SJCRH30 (cell line): ENCODE results near the gene MYDGF. TPM values are rescaled to one million over a fixed set of nuclear protein-coding genes. Genes with fewer than 3 reads are reported as not detected.

Source experiments
- DNase-seq, 2 experiments: peaks; one replicate each; pipeline ENCODE4 v3.0.0-alpha.2; 2015 to 2020
- H3K27ac ChIP-seq: fragments of 250-450 bp; sonication (Bioruptor Pico); 2 replicates; pipeline ENCODE4 v1.5.1; 2020; ENCODE audit warnings: mild to moderate bottlenecking, moderate library complexity
- H3K27me3 ChIP-seq: fragments of 250-450 bp; sonication (Bioruptor Pico); 2 replicates; pipeline ENCODE4 v1.5.1; 2020; ENCODE audit warnings: mild to moderate bottlenecking, moderate library complexity
- H3K36me3 ChIP-seq: fragments of 250-450 bp; sonication (Bioruptor Pico); 2 replicates; pipeline ENCODE4 v1.5.1; 2020; ENCODE audit warnings: mild to moderate bottlenecking, moderate library complexity
- H3K4me1 ChIP-seq: fragments of 250-450 bp; sonication (Bioruptor Pico); 2 replicates; pipeline ENCODE4 v1.5.1; 2020; ENCODE audit warnings: mild to moderate bottlenecking, moderate library complexity
- H3K4me3 ChIP-seq: fragments of 250-450 bp; sonication (Bioruptor Pico); 2 replicates; pipeline ENCODE4 v1.5.1; 2020; ENCODE audit warnings: mild to moderate bottlenecking, moderate library complexity
- H3K9me3 ChIP-seq: fragments of 250-450 bp; sonication (Bioruptor Pico); replicated peaks from 2 replicates; pipeline ENCODE4 v1.5.1; 2020; ENCODE audit warnings: mild to moderate bottlenecking, moderate library complexity
- total RNA-seq: library from RNA; depleted of rRNA; stranded (reverse); fragments of >200 nt; shearing (Covaris generic); gene quantifications from 2 replicates; pipeline ENCODE4 v1.2.3, GENCODE V29; 2014

The MYDGF gene
- total RNA-seq, 1 experiment from 2014 or later: 71.9 TPM

DNA sequence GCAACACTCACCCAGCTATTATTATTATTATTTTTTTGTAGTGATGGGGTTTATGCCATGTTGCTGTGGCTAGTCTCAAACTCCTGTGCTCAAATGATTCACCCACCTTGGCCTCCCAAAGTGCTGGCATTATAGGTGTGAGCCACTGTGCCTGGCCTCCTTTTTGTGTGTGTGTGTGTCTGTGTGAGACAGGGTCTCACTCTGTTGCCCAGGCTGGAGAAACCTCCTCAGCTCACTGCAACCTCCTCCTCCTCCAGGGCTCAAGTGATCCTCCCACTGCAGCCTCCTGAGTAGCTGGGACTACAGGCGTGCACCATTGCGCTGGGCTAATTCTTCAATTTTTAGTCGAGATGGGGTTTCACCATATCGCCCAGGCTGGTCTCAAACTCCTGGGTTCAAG lies 3.6 kb upstream of the MYDGF start:
- no peaks in the 10 kb centered on the region for H3K9me3 ChIP-seq
- H3K4me3 ChIP-seq: no peak overlapping the region
- H3K4me1 ChIP-seq: peaks cover 14% of the 10 kb centered on the region
- peaks cover 4% of the 10 kb centered on the region; the same call in 1 of the 2 replicates for H3K36me3 ChIP-seq
- no peak overlapping the region for H3K27ac ChIP-seq
- no peaks in the 10 kb centered on the region for H3K27me3 ChIP-seq
- DNase-seq: no peak

GRCh38 chr19:4673216-4673615 lies 3.1 kb upstream of the MYDGF start:
- no peak overlapping the region for H3K27ac ChIP-seq
- peaks cover 14% of the 10 kb centered on the region for H3K4me1 ChIP-seq
- no peaks in the 10 kb centered on the region for H3K9me3 ChIP-seq
- peaks cover 9% of the 10 kb centered on the region for H3K36me3 ChIP-seq
- DNase-seq: no peak
- H3K27me3 ChIP-seq: no peaks in the 10 kb centered on the region
- H3K4me3 ChIP-seq: no peak overlapping the region

DNA sequence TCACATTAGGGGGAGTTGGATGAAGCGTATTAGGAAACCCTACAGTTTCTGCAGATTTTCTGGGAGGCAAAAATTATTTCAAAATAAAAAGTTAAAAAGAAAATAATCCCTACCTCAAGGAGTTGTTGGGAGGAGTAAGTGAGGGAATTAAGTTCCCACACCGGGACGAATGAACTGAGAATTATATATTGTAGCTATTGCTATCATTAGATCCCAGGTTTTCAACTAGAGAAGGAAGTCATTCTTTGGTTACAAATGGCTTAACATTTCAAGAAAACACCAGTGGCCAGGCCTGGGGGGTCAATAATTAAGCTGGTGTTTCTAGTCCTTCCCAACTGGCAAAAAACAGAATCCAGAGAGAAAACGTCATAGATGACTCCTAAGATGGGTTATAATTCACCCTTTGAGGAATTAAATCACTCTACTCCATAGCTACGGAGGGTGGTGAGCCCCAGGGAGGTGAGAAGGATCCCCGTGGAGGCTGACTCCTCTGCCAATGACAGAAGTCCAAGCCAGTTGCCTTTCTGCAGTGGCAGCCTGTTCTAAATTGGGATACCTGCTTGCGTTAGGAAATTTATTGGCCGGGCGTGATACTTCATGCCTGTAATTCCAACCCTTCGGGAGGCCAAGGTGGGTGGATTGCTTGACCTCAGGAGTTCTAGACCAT lies 1.2 kb upstream of the MYDGF start:
- no peak for DNase-seq

DNA sequence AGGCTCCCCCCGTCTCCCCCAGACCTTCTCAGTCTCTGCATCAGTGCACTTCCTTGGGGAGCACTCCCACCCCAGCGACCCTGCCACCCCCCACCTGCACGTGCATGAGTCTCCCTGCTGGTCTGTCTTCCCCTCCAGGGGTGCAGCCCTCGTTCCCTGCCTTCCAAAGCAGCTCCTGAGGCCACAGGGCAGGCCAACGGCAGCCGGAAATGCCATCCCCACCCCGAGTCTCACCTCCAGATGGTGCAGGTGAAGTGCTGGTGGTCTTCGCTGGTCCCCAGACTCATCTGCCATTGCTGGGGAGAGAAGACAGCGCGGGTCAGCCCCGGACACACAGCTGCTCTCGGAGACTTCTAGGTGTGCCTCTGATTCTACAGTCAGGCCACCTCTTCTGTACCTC lies 5.5 kb downstream of the MYDGF start:
- H3K4me1 ChIP-seq: peaks cover 3% of the 10 kb centered on the region; the same call in 1 of the 2 replicates
- H3K4me3 ChIP-seq: no peak overlapping the region
- peaks cover 37% of the 10 kb centered on the region for H3K36me3 ChIP-seq
- no peaks in the 10 kb centered on the region for H3K27me3 ChIP-seq
- no peak for DNase-seq
- H3K9me3 ChIP-seq: no peaks in the 10 kb centered on the region
- no peak overlapping the region for H3K27ac ChIP-seq

More for the DNA sequence above, 1.2 kb upstream of the MYDGF start:
- Histone ChIP-seq H3K4me1 (peaks cover 14% of the 10 kb centered on the region), H3K36me3 (peaks cover 24% of the 10 kb centered on the region), H3K27me3 (no peaks in the 10 kb centered on the region), H3K9me3 (no peaks in the 10 kb centered on the region), H3K27ac (no peak overlapping the region), H3K4me3 (no peak overlapping the region)

- no peaks in the 10 kb centered on the region for H3K4me1 ChIP-seq
- no peaks in the 10 kb centered on the region for H3K9me3 ChIP-seq
- H3K27ac ChIP-seq: no peak overlapping the region
- H3K27me3 ChIP-seq: no peaks in the 10 kb centered on the region
- DNase-seq: no peak
- no peak overlapping the region for H3K4me3 ChIP-seq
- peaks cover 34% of the 10 kb centered on the region for H3K36me3 ChIP-seq
Measured at GRCh38 chr19:4662812-4663211, 7.3 kb downstream of the MYDGF start.

- DNase-seq: no peak
- no peaks in the 10 kb centered on the region for H3K27me3 ChIP-seq
- H3K27ac ChIP-seq: no peak overlapping the region
- H3K9me3 ChIP-seq: no peaks in the 10 kb centered on the region
- peaks cover 28% of the 10 kb centered on the region for H3K36me3 ChIP-seq
- H3K4me1 ChIP-seq: no peaks in the 10 kb centered on the region
- no peak overlapping the region for H3K4me3 ChIP-seq
Measured at GRCh38 chr19:4662020-4662695, 8.0 kb downstream of the MYDGF start.

DNA sequence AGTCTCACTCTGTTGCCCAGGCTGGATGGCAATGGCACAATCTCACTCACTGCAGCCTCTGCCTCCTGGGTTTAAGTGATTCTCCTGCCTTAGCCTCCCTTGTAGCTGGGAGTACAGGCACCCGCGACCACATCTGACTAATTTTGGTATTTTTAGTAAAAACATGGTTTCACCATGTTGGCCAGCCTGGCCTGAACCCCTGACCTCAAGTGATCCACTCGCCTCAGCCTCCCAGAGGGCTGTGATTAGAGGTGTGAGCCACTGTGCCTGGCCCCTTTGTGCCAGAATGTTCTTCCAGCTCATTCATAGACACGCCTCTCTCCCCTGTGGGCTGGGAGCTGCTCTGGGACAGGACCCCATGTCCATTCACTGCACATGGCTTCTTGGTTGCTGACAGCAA lies 9.1 kb downstream of the MYDGF start:
- Histone ChIP-seq H3K4me3 (no peak overlapping the region), H3K4me1 (no peaks in the 10 kb centered on the region), H3K27ac (no peak overlapping the region), H3K27me3 (no peaks in the 10 kb centered on the region), H3K9me3 (no peaks in the 10 kb centered on the region), H3K36me3 (peaks cover 23% of the 10 kb centered on the region)
- no peak for DNase-seq

- H3K4me3 ChIP-seq: no peak overlapping the region
- DNase-seq: peak; percentile 61
- no peaks in the 10 kb centered on the region for H3K27me3 ChIP-seq
- peaks cover 22% of the 10 kb centered on the region for H3K36me3 ChIP-seq
- H3K4me1 ChIP-seq: no peaks in the 10 kb centered on the region
- no peak overlapping the region for H3K27ac ChIP-seq
- no peaks in the 10 kb centered on the region for H3K9me3 ChIP-seq
Measured at GRCh38 chr19:4660181-4660791, 9.9 kb downstream of the MYDGF start.

DNA sequence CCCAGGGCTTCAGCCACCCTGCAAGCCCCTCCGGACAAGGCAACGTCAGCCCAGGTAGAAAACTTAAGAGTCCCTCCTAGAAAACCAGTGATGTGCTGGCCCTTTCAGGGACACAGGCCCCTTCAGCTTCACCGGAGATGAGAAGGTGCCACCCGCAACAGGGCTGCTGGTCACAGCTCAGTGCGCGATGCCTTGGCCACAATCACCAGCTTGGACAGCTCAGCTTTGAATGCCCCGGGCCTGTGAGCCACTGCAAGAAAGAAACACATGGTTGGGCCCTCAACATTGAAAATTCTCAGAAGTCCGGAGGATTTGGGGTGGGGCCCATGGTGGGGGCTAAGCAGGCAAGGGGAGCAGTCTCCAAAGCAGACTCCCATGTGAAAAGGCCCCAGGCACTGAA lies 12.3 kb downstream of the MYDGF start:
- Histone ChIP-seq H3K4me1 (no peaks in the 10 kb centered on the region), H3K27ac (no peak overlapping the region), H3K36me3 (peaks cover 22% of the 10 kb centered on the region), H3K27me3 (no peaks in the 10 kb centered on the region), H3K9me3 (no peaks in the 10 kb centered on the region), H3K4me3 (no peak overlapping the region)
- DNase-seq: no peak

DNA sequence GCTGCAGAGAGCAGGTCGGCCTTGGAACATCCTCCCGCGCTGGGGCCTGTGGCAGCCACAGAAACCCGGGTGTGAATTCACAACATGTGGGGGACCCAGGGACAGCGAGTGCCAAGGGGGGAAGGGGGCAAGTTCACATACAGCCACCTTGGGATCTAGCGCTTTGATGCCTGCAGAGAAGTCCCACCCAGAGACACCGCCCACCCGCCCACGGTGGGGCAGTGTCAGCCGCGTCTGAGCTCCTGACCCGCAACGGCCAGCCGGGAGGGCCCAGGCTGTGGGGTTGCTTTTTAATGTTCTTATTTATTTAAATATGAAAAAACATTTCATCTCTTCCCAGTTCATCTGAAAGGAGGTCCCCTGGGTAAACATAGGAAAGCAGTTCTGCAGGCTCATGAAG lies 12.9 kb downstream of the MYDGF start:
- H3K4me1 ChIP-seq: no peaks in the 10 kb centered on the region
- no peak overlapping the region for H3K27ac ChIP-seq
- no peaks in the 10 kb centered on the region for H3K9me3 ChIP-seq
- H3K36me3 ChIP-seq: peaks cover 22% of the 10 kb centered on the region
- no peak for DNase-seq
- H3K27me3 ChIP-seq: no peaks in the 10 kb centered on the region
- H3K4me3 ChIP-seq: no peak overlapping the region

- Histone ChIP-seq H3K9me3 (no peaks in the 10 kb centered on the region), H3K4me1 (no peaks in the 10 kb centered on the region), H3K27me3 (no peaks in the 10 kb centered on the region), H3K4me3 (no peak overlapping the region), H3K27ac (no peak overlapping the region), H3K36me3 (peaks cover 22% of the 10 kb centered on the region)
- no peak for DNase-seq
Measured at GRCh38 chr19:4656102-4656501, 14.0 kb downstream of the MYDGF start.

GRCh38 chr19:4654437-4655361 lies 15.4 kb downstream of the MYDGF start:
- Histone ChIP-seq H3K36me3 (peaks cover 13% of the 10 kb centered on the region), H3K4me3 (no peak overlapping the region)

GRCh38 chr19:4653793-4654436 lies 16.2 kb downstream of the MYDGF start:
- H3K4me3 ChIP-seq: no peak overlapping the region
- H3K9me3 ChIP-seq: no peaks in the 10 kb centered on the region
- peaks cover 6% of the 10 kb centered on the region for H3K36me3 ChIP-seq
- no peaks in the 10 kb centered on the region for H3K4me1 ChIP-seq
- no peak overlapping the region for H3K27ac ChIP-seq
- DNase-seq: no peak
- H3K27me3 ChIP-seq: no peaks in the 10 kb centered on the region

More at GRCh38 chr19:4654437-4655361, 15.4 kb downstream of the MYDGF start:
- Histone ChIP-seq H3K27ac (no peak overlapping the region), H3K9me3 (no peaks in the 10 kb centered on the region), H3K4me1 (no peaks in the 10 kb centered on the region), H3K27me3 (no peaks in the 10 kb centered on the region)
- DNase-seq: no peak

DNA sequence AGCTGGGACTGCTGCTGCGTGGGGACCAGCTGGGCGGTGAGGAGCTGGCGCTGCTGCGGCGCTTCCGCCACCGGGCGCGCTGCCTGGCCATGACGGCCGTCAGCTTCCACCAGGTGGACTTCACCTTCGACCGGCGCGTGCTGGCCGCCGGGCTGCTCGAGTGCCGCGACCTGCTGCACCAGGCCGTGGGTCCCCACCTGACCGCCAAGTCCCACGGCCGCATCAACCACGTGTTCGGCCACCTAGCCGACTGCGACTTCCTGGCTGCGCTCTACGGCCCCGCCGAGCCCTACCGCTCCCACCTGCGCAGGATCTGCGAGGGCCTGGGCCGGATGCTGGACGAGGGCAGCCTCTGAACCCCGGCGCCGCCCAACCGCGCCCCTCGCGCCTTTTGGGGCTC lies 18.1 kb downstream of the MYDGF start:
- Histone ChIP-seq H3K9me3 (no peaks in the 10 kb centered on the region), H3K27me3 (no peaks in the 10 kb centered on the region), H3K4me3 (no peak overlapping the region), H3K27ac (no peak overlapping the region), H3K36me3 (0 out of 2 replicates have a peak, but pooled peaks cover 3% of the 10 kb centered on the region), H3K4me1 (no peaks in the 10 kb centered on the region)
- no peak for DNase-seq
